OCI-LY3 (cell line): ENCODE measurements around the gene CACNA1B.
"Not testable (repeated sequence)": the region's sequence is repeated elsewhere in the genome, so short reads cannot be mapped to it uniquely, and the experiment has no call there.

Source experiments
- CTCF ChIP-seq: fragments of 200-600, 300-600 bp; sonication (generic); IDR thresholded peaks from 2 replicates; pipeline ENCODE4 v1.5.1; 2014; ENCODE audit warnings: antibody characterized with exemption, low read length, low read depth
- EZH2phosphoT487 ChIP-seq: fragments of 200-600 bp; shearing (Covaris generic); IDR thresholded peaks from 2 replicates; pipeline ENCODE4 v1.6.1; 2018; ENCODE audit warnings: antibody characterized with exemption, mixed run types, low read depth

GRCh38 chr9:137889966-137890365, 12.4 kb downstream of the CACNA1B start:
- TF ChIP-seq CTCF, EZH2phosphoT487: not testable (repeated sequence)
